CD4-positive, alpha-beta T cell treated with Interleukin-17A for 1 hour (primary cell): ENCODE results near the gene FBXL19.
"Not testable (repeated sequence)": the region's sequence is repeated elsewhere in the genome, so short reads cannot be mapped to it uniquely, and the experiment has no call there.

Source experiments
- DNase-seq: peaks from one replicate; pipeline ENCODE4 v3.0.0-alpha.2; 2020

Gene FBXL19

GRCh38 chr16:30922960-30923535 is 324 bp upstream of the FBXL19 start:
- peak; percentile 98 for DNase-seq

- DNase-seq: no peak
These were observed 922 bp downstream of the FBXL19 start for GRCh38 chr16:30924076-30924912.

GRCh38 chr16:30924913-30925631 is 1.7 kb downstream of the FBXL19 start:
- no peak for DNase-seq

- no peak for DNase-seq
These were observed 2.2 kb downstream of the FBXL19 start for GRCh38 chr16:30925632-30925987.

GRCh38 chr16:30925995-30926811 is 2.8 kb downstream of the FBXL19 start:
- no peak for DNase-seq

- DNase-seq: no peak
These were observed 3.8 kb downstream of the FBXL19 start for GRCh38 chr16:30926937-30927788.

- peak; percentile 56 for DNase-seq
These were observed 4.5 kb downstream of the FBXL19 start for GRCh38 chr16:30927789-30928378.

GRCh38 chr16:30928390-30928789 is 5.0 kb downstream of the FBXL19 start:
- no peak for DNase-seq

GRCh38 chr16:30929167-30929566 is 5.8 kb downstream of the FBXL19 start:
- DNase-seq: no peak

GRCh38 chr16:30930160-30930571 is 6.8 kb downstream of the FBXL19 start:
- DNase-seq: no peak

GRCh38 chr16:30931068-30931650 is 7.8 kb downstream of the FBXL19 start:
- no peak for DNase-seq

- peak; percentile 35 for DNase-seq
These were observed 11.6 kb downstream of the FBXL19 start for GRCh38 chr16:30934827-30935557.

GRCh38 chr16:30937692-30938091 is 14.3 kb downstream of the FBXL19 start:
- no peak for DNase-seq

GRCh38 chr16:30939571-30939970 is 16.2 kb downstream of the FBXL19 start:
- not testable (repeated sequence) for DNase-seq

- DNase-seq: peak; percentile 75
These were observed 18.4 kb downstream of the FBXL19 start for GRCh38 chr16:30941600-30942425.

GRCh38 chr16:30942426-30942806 is 19.0 kb downstream of the FBXL19 start:
- DNase-seq: no peak

GRCh38 chr16:30944352-30944751 is 21.0 kb downstream of the FBXL19 start:
- no peak for DNase-seq

- no peak for DNase-seq
These were observed 23.5 kb downstream of the FBXL19 start for GRCh38 chr16:30946671-30947540.

GRCh38 chr16:30947541-30947858 is 24.1 kb downstream of the FBXL19 start:
- DNase-seq: no peak
